ENCODE data around the gene CNGA4.
"Not testable (repeated sequence)": the region's sequence is repeated elsewhere in the genome, so short reads cannot be mapped to it uniquely, and the experiment has no call there.

The CNGA4 gene

GRCh38 chr11:6270584-6271246 lies 31.8 kb downstream of the CNGA4 start:
- no peak for DNase-seq

- no peak for DNase-seq
Measured at GRCh38 chr11:6271598-6271997, 32.7 kb downstream of the CNGA4 start.

- DNase-seq, result no peak
Measured at GRCh38 chr11:6273188-6273587, 34.3 kb downstream of the CNGA4 start.

GRCh38 chr11:6280809-6281208 lies 41.9 kb downstream of the CNGA4 start:
- not testable (repeated sequence) for DNase-seq

GRCh38 chr11:6283453-6284023 lies 44.6 kb downstream of the CNGA4 start:
- DNase-seq, result no peak

GRCh38 chr11:6284250-6284649 lies 45.4 kb downstream of the CNGA4 start:
- no peak for DNase-seq

- DNase-seq, result no peak
Measured at GRCh38 chr11:6285019-6285418, 46.1 kb downstream of the CNGA4 start.
